B cell (primary cell): ENCODE data around the gene IFI30. TPM values are rescaled to one million over a fixed set of nuclear protein-coding genes. Genes with fewer than 3 reads are reported as not detected.

Source experiments
- ATAC-seq: fragments of 200-7000 bp; cut with Tn5 transposase; one replicate; pipeline ENCODE4 v1.10.0; 2021; ENCODE audit warnings: low read depth, mild to moderate bottlenecking, moderate number of reproducible peaks, moderate library complexity
- CTCF ChIA-PET: fragments of 350-600 bp; sonication (Branson Sonifier 250); formaldehyde crosslinking; loops from one replicate; lab custom pipeline; 2021; ENCODE audit warnings: antibody characterized with exemption, inconsistent platforms; lab: Charles Lee
- POLR2A ChIA-PET: fragments of 350-600 bp; sonication (Branson Sonifier 250); formaldehyde crosslinking; loops from one replicate; lab custom pipeline; 2021; ENCODE audit warnings: antibody characterized with exemption; lab: Charles Lee
- DNase-seq: peaks from one replicate; pipeline ENCODE4 v3.0.0; 2013
- H2AFZ ChIP-seq: 2 replicates; pipeline ENCODE4 v1.6.1; 2012; ENCODE audit warnings: mild to moderate bottlenecking, low read depth, low read length; ENCODE audit not compliant: insufficient read depth, poor library complexity, severe bottlenecking
- H3K27ac ChIP-seq, 2 donors: 1 replicate in 1 of 2; 2 replicates in 1 of 2; pipeline ENCODE4 v1.5.1; 2012 to 2013; ENCODE audit warnings: low read length in 2 of 2, mild to moderate bottlenecking in 2 of 2, moderate library complexity in 1 of 2
- H3K27me3 ChIP-seq, 4 experiments: fragments of 200-600 bp in 1 of 4; sonication (generic) in 1 of 4; replicated peaks in 1 of 4; 1 replicate in 2 of 4; 2 replicates in 2 of 4; pipeline versions ENCODE4 v1.6.1 to v1.7.0; 2013 to 2016; ENCODE audit warnings: low read length in 3 of 4, mild to moderate bottlenecking in 2 of 4, mixed read lengths in 1 of 4, moderate library complexity in 1 of 4; ENCODE audit not compliant: insufficient read depth in 4 of 4, control insufficient read depth in 3 of 4; ENCODE audit errors: control extremely low read depth in 1 of 4
- H3K36me3 ChIP-seq, 2 experiments: replicated peaks in 1 of 2; 1 replicate in 1 of 2; 2 replicates in 1 of 2; pipeline versions ENCODE4 v1.6.1 to v1.7.1; 2013; ENCODE audit warnings: low read length in 1 of 2; ENCODE audit not compliant: insufficient read depth in 2 of 2, control insufficient read depth in 1 of 2; ENCODE audit errors: control extremely low read depth in 1 of 2, extremely low read depth in 1 of 2
- H3K4me1 ChIP-seq, 2 donors: fragments of 200-600 bp in 1 of 2; sonication (generic) in 1 of 2; 1 replicate in 1 of 2; 2 replicates in 1 of 2; pipeline versions ENCODE4 v1.5.1 to v1.6.1; 2013 to 2017; ENCODE audit warnings: low read length in 2 of 2; ENCODE audit not compliant: control insufficient read depth in 2 of 2, insufficient read depth in 2 of 2
- H3K4me2 ChIP-seq: replicated peaks from 2 replicates; pipeline ENCODE3; 2012; ENCODE audit warnings: mild to moderate bottlenecking, low read depth, low read length; ENCODE audit not compliant: poor library complexity, severe bottlenecking
- H3K4me3 ChIP-seq, 5 experiments: fragments of 200-600 bp in 1 of 5; sonication (generic) in 1 of 5; 1 replicate in 3 of 5; 2 replicates in 2 of 5; pipeline versions ENCODE4 v1.5.1 to v1.7.0; 2011 to 2016; ENCODE audit warnings: low read length in 4 of 5, mild to moderate bottlenecking in 4 of 5, low read depth in 2 of 5, control low read depth in 1 of 5, moderate library complexity in 1 of 5; ENCODE audit not compliant: insufficient read depth in 1 of 5; ENCODE audit errors: control extremely low read depth in 1 of 5, extremely low read depth in 1 of 5
- H3K79me2 ChIP-seq: fragments of 200-600 bp; sonication (generic); one replicate; pipeline ENCODE4 v1.6.0; 2016; ENCODE audit warnings: low read length; ENCODE audit not compliant: control insufficient read depth, insufficient read depth
- H3K9ac ChIP-seq: fragments of 200-600 bp; sonication (generic); 2 replicates; pipeline ENCODE4 v1.6.1; 2017; ENCODE audit warnings: mild to moderate bottlenecking, low read length, moderate library complexity
- H3K9me3 ChIP-seq, 3 donors: one replicate each; pipeline versions ENCODE4 v1.6.1 to v1.7.1; 2013; ENCODE audit warnings: low read length in 2 of 3; ENCODE audit not compliant: control insufficient read depth in 2 of 3, insufficient read depth in 1 of 3; ENCODE audit errors: control extremely low read depth in 1 of 3
- H4K20me1 ChIP-seq: 2 replicates; pipeline ENCODE4 v1.6.0; 2012; ENCODE audit warnings: mild to moderate bottlenecking, low read length; ENCODE audit not compliant: insufficient read depth, control insufficient read depth, poor library complexity, severe bottlenecking
- H3K27ac Mint-ChIP-seq: one replicate; pipeline ENCODE4 v1.8.0; 2021; ENCODE audit warnings: mixed read lengths
- H3K27me3 Mint-ChIP-seq: one replicate; pipeline ENCODE4 v1.8.0; 2021; ENCODE audit warnings: mixed read lengths
- H3K4me1 Mint-ChIP-seq: one replicate; pipeline ENCODE4 v1.8.0; 2021; ENCODE audit warnings: mixed read lengths
- H3K4me3 Mint-ChIP-seq: one replicate; pipeline ENCODE4 v1.8.0; 2021; ENCODE audit warnings: mixed read lengths
- H3K9me3 Mint-ChIP-seq: one replicate; pipeline ENCODE4 v1.8.0; 2022; ENCODE audit warnings: mixed read lengths; ENCODE audit not compliant: insufficient read depth
- CTCF ChIP-seq: fragments of 200-600 bp; IDR thresholded peaks from one replicate; pipeline ENCODE4 v1.8.0; 2022; ENCODE audit warnings: antibody characterized with exemption, mild to moderate bottlenecking
- EZH2 ChIP-seq: IDR thresholded peaks from 2 replicates; pipeline ENCODE4 v1.6.1; 2012; ENCODE audit warnings: borderline replicate concordance, low read depth, mild to moderate bottlenecking, moderate library complexity, low read length; ENCODE audit not compliant: insufficient read depth, poor library complexity, severe bottlenecking
- WGBS: methylation state at CpG from one replicate; pipeline ENCODE4 v1.1.5; 2013; ENCODE audit warnings: missing lambda C conversion rate; ENCODE audit not compliant: insufficient coverage; 5-methylcytosine and 5-hydroxymethylcytosine counted together
- intact Hi-C: fragments of 100-400 bp; cut with micrococcal nuclease; formaldehyde crosslinking; loops from one replicate; pipeline ENCODE4 v1.10.0; 2022
- polyA plus RNA-seq: library from polyadenylated mRNA; depleted of rRNA; stranded (reverse); fragments of >200 nt; gene quantifications from 2 replicates; pipeline ENCODE4 v1.2.3, GENCODE V29; 2012
- total RNA-seq, 2 donors: library from RNA; stranded (reverse); fragments of 120-200 nt in 1 of 2; gene quantifications; 1 replicate in 1 of 2; 2 replicates in 1 of 2; pipeline versions ENCODE4 v1.2.3 to v1.2.4, GENCODE V29; 2013 to 2022

Gene IFI30
- total and polyA plus RNA-seq, 2 donors (not counting 1 experiment from before 2014, with no cell fraction given): 171 to 222 TPM

DNA sequence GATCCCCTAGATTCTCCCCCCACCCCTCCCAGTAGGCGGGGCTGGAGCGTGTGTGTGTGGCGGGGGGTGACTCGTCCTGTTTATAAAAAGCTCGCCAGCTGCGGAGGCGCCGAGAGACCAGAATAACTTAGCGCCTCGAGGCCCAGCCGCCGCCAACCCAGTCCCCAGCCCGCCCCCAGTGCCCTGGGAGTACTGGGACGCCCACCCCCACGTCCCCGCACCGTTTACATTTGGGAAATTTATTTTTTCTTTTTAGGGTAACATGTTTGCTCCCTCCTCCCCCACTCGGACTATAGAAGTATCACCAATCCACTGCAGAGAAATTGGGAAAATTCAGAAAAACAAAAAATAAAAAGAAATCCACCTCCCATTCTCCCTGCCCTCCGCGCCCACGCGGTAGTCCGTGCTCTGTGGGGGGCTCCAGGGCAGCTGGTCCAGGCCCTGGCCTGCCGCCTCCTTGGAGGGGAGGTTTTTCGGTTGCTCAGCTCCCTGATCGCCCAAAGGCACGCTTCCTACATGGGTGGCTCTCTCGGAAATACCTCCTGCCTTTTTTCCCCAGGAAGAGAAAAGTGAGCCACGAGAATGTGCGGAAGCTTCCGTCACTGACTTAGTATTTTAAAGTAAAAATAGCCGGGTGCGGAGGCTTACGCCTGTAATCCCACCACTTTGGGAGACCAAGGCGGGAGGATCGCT, 31.7 kb downstream of the IFI30 start:
- H3K9ac ChIP-seq: peak overlapping the region; percentile 82
- peak overlapping the region in 4 of 5 experiments; percentile 84 to 94 (median 92) for H3K4me3 ChIP-seq
- ChIA-PET CTCF (interaction anchor here (0.7 to 11.5 kb wide), 17 partner anchors 13 to 267 kb away, joined by 3 to 152 read pairs (median 3); partner anchors contain the start of genes IFI30, LRRC25, LSM4 and MPV17L2), POLR2A (interaction anchor here (0.5 to 3.9 kb wide), 12 partner anchors 8 to 161 kb away, joined by 3 to 27 read pairs (median 4); partner anchors contain the start of genes LSM4 and MPV17L2)
- H3K27ac Mint-ChIP-seq: peak overlapping the region; percentile 96
- H3K4me2 ChIP-seq: peak overlapping the region; percentile 95
- intact Hi-C loops: loop anchor here (2.0 kb wide), 3 partner anchors 47 to 205 kb away; partner anchors contain the start of gene JUND
- TF ChIP-seq EZH2 (no peak), CTCF (no peak)
- peaks cover 8% of the 10 kb centered on the region for H3K27me3 Mint-ChIP-seq
- H4K20me1 ChIP-seq: no peaks in the 10 kb centered on the region
- peaks cover 0 to 5% of the 10 kb centered on the region in 2 experiments for H3K36me3 ChIP-seq
- peaks cover 15 to 29% of the 10 kb centered on the region in 2 donors for H3K4me1 ChIP-seq
- peaks cover 0 to 12% (median 1%) of the 10 kb centered on the region in 4 experiments for H3K27me3 ChIP-seq
- peaks cover 28% of the 10 kb centered on the region for H3K4me1 Mint-ChIP-seq
- ATAC-seq (peak; percentile 4), DNase-seq (no peak)
- no peaks in the 10 kb centered on the region for H3K9me3 Mint-ChIP-seq
- 24% methylated on average over 22 of the region's 36 CpGs for WGBS
- peaks cover 26% of the 10 kb centered on the region for H3K79me2 ChIP-seq
- H3K4me3 Mint-ChIP-seq: peak overlapping the region; percentile 95
- peak overlapping the region; percentile 73 for H2AFZ ChIP-seq
- H3K27ac ChIP-seq: peak overlapping the region; percentile 86 to 98
- no peaks in the 10 kb centered on the region for H3K9me3 ChIP-seq

GRCh38 chr19:18206018-18206417, 32.4 kb downstream of the IFI30 start:
- no peak overlapping the region for H3K4me3 ChIP-seq
- Mint-ChIP-seq H3K9me3 (no peaks in the 10 kb centered on the region), H3K4me1 (peaks cover 28% of the 10 kb centered on the region), H3K4me3 (no peak overlapping the region), H3K27me3 (peaks cover 10% of the 10 kb centered on the region), H3K27ac (no peak overlapping the region)
- H2AFZ ChIP-seq: no peak overlapping the region
- POLR2A ChIA-PET: interaction anchor here (2.2 to 3.9 kb wide), 3 partner anchors 14 to 74 kb away, joined by 7 to 27 read pairs (median 21); partner anchors contain the start of gene MPV17L2
- peaks cover 0 to 5% of the 10 kb centered on the region in 2 experiments for H3K36me3 ChIP-seq
- no peaks in the 10 kb centered on the region for H4K20me1 ChIP-seq
- H3K79me2 ChIP-seq: peaks cover 26% of the 10 kb centered on the region
- H3K9me3 ChIP-seq: no peaks in the 10 kb centered on the region
- peaks cover 0 to 19% (median 5%) of the 10 kb centered on the region in 4 experiments for H3K27me3 ChIP-seq
- TF ChIP-seq EZH2: no peak
- TF ChIP-seq CTCF: no peak
- H3K9ac ChIP-seq: no peak overlapping the region
- WGBS: 87% methylated on average over 5 of the region's 12 CpGs
- ATAC-seq (no peak), DNase-seq (no peak)
- CTCF ChIA-PET: interaction anchor here (0.8 to 11.5 kb wide), 13 partner anchors 14 to 213 kb away, joined by 3 to 152 read pairs (median 4); partner anchors contain the start of genes LRRC25, LSM4, MPV17L2 and SSBP4
- intact Hi-C loops: no loop called here
- no peak overlapping the region for H3K4me2 ChIP-seq
- H3K4me1 ChIP-seq: peaks cover 15 to 29% of the 10 kb centered on the region in 2 donors
- H3K27ac ChIP-seq: no peak overlapping the region
